HUES48 (cell line): Measurements from ENCODE around the gene GPR158.
A peak's percentile ranks its signal among the peaks of the same experiment; 100 is the strongest.
"Not testable (repeated sequence)": the region's sequence is repeated elsewhere in the genome, so short reads cannot be mapped to it uniquely, and the experiment has no call there.

Experiments used
- H3K27ac ChIP-seq: one replicate; pipeline ENCODE4 v1.7.0; 2013; ENCODE audit warnings: low read depth, low read length, inconsistent platforms
- H3K27me3 ChIP-seq: 2 replicates; pipeline ENCODE4 v1.6.1; 2013; ENCODE audit warnings: mild to moderate bottlenecking, low read length; ENCODE audit not compliant: control insufficient read depth, insufficient read depth
- H3K36me3 ChIP-seq: 2 replicates; pipeline ENCODE4 v1.6.1; 2013; ENCODE audit warnings: low read length; ENCODE audit not compliant: control insufficient read depth, insufficient read depth
- H3K4me1 ChIP-seq: 2 replicates; pipeline ENCODE4 v1.6.1; 2013; ENCODE audit warnings: mild to moderate bottlenecking, low read length; ENCODE audit not compliant: control insufficient read depth, insufficient read depth
- H3K4me3 ChIP-seq: 2 replicates; pipeline ENCODE4 v1.5.1; 2013; ENCODE audit warnings: mild to moderate bottlenecking, low read depth, low read length
- H3K9ac ChIP-seq: 2 replicates; pipeline ENCODE4 v1.6.1; 2013; ENCODE audit warnings: mild to moderate bottlenecking, low read depth, low read length, moderate library complexity
- H3K9me3 ChIP-seq: 2 replicates; pipeline ENCODE4 v1.6.1; 2013; ENCODE audit warnings: low read length; ENCODE audit not compliant: control insufficient read depth, insufficient read depth

The GPR158 gene

GRCh38 chr10:25174461-25175230 is at the start of gene GPR158:
Gene GPR158, plus strand, starts transcription at chr10:25175001. Its CDS starts 420 bp downstream, at chr10:25175421.
- Histone ChIP-seq H3K27me3 (peaks cover 50% of the 10 kb centered on the region), H3K36me3 (no peaks in the 10 kb centered on the region), H3K27ac (peak within 1 kb of the TSS; percentile 37), H3K4me3 (peak within 1 kb of the TSS; percentile 95), H3K9me3 (no peaks in the 10 kb centered on the region), H3K9ac (peak within 1 kb of the TSS; percentile 33; the same call in 1 of the 2 replicates), H3K4me1 (peaks cover 11% of the 10 kb centered on the region)

- no peaks in the 10 kb centered on the region for H3K36me3 ChIP-seq
- no peak overlapping the region for H3K27ac ChIP-seq
- no peak overlapping the region for H3K9ac ChIP-seq
- no peaks in the 10 kb centered on the region for H3K4me1 ChIP-seq
- no peak overlapping the region for H3K4me3 ChIP-seq
- H3K27me3 ChIP-seq = no peaks in the 10 kb centered on the region
- peaks cover 4% of the 10 kb centered on the region; the same call in 1 of the 2 replicates for H3K9me3 ChIP-seq
Measured at GRCh38 chr10:25125201-25125611, 49.6 kb upstream of the GPR158 start.

- no peaks in the 10 kb centered on the region for H3K27me3 ChIP-seq
- H3K27ac ChIP-seq = no peak overlapping the region
- no peaks in the 10 kb centered on the region for H3K4me1 ChIP-seq
- peaks cover 10% of the 10 kb centered on the region; the same call in 1 of the 2 replicates for H3K9me3 ChIP-seq
- H3K36me3 ChIP-seq = no peaks in the 10 kb centered on the region
- no peak overlapping the region for H3K4me3 ChIP-seq
- H3K9ac ChIP-seq = no peak overlapping the region
Measured at GRCh38 chr10:25129592-25129991, 45.2 kb upstream of the GPR158 start.

GRCh38 chr10:25130906-25131305 is 43.9 kb upstream of the GPR158 start:
- Histone ChIP-seq H3K4me1 (no peaks in the 10 kb centered on the region), H3K9ac (no peak overlapping the region), H3K4me3 (no peak overlapping the region), H3K27ac (no peak overlapping the region), H3K36me3 (no peaks in the 10 kb centered on the region), H3K27me3 (no peaks in the 10 kb centered on the region), H3K9me3 (peaks cover 10% of the 10 kb centered on the region; the same call in 1 of the 2 replicates)

- Histone ChIP-seq H3K27ac (no peak overlapping the region), H3K4me3 (no peak overlapping the region), H3K9ac (no peak overlapping the region), H3K9me3 (no peaks in the 10 kb centered on the region), H3K4me1 (no peaks in the 10 kb centered on the region), H3K36me3 (no peaks in the 10 kb centered on the region), H3K27me3 (no peaks in the 10 kb centered on the region)
Measured at GRCh38 chr10:25142116-25142864, 32.5 kb upstream of the GPR158 start.

- Histone ChIP-seq H3K27ac (no peak overlapping the region), H3K4me1 (no peaks in the 10 kb centered on the region), H3K27me3 (no peaks in the 10 kb centered on the region), H3K36me3 (no peaks in the 10 kb centered on the region), H3K9ac (no peak overlapping the region), H3K4me3 (no peak overlapping the region), H3K9me3 (no peaks in the 10 kb centered on the region)
Measured at GRCh38 chr10:25157650-25158049, 17.2 kb upstream of the GPR158 start.

GRCh38 chr10:25159591-25159990 is 15.2 kb upstream of the GPR158 start:
- H3K4me1 ChIP-seq = no peaks in the 10 kb centered on the region
- no peak overlapping the region for H3K9ac ChIP-seq
- H3K9me3 ChIP-seq = no peaks in the 10 kb centered on the region
- H3K36me3 ChIP-seq = no peaks in the 10 kb centered on the region
- no peaks in the 10 kb centered on the region for H3K27me3 ChIP-seq
- no peak overlapping the region for H3K4me3 ChIP-seq
- H3K27ac ChIP-seq = no peak overlapping the region

- H3K9ac ChIP-seq = no peak overlapping the region
- no peak overlapping the region for H3K27ac ChIP-seq
- H3K4me1 ChIP-seq = no peaks in the 10 kb centered on the region
- no peaks in the 10 kb centered on the region for H3K9me3 ChIP-seq
- no peaks in the 10 kb centered on the region for H3K27me3 ChIP-seq
- H3K4me3 ChIP-seq = no peak overlapping the region
- H3K36me3 ChIP-seq = no peaks in the 10 kb centered on the region
Measured at GRCh38 chr10:25162391-25162790, 12.4 kb upstream of the GPR158 start.

- not testable (repeated sequence) for H3K4me3 ChIP-seq, H3K9ac ChIP-seq, H3K36me3 ChIP-seq, H3K27ac ChIP-seq, H3K9me3 ChIP-seq, H3K4me1 ChIP-seq, H3K27me3 ChIP-seq
Measured at GRCh38 chr10:25163464-25163863, 11.3 kb upstream of the GPR158 start.

GRCh38 chr10:25169740-25170139 is 5.1 kb upstream of the GPR158 start:
- Histone ChIP-seq H3K27me3 (peaks cover 12% of the 10 kb centered on the region), H3K4me3 (no peak overlapping the region), H3K36me3 (no peaks in the 10 kb centered on the region), H3K27ac (no peak overlapping the region), H3K9me3 (no peaks in the 10 kb centered on the region), H3K4me1 (peaks cover 6% of the 10 kb centered on the region), H3K9ac (no peak overlapping the region)

- Histone ChIP-seq H3K4me1 (peaks cover 6% of the 10 kb centered on the region), H3K9me3 (no peaks in the 10 kb centered on the region), H3K4me3 (no peak overlapping the region), H3K27me3 (peaks cover 19% of the 10 kb centered on the region), H3K9ac (no peak overlapping the region), H3K36me3 (no peaks in the 10 kb centered on the region), H3K27ac (no peak overlapping the region)
Measured at GRCh38 chr10:25170627-25171026, 4.2 kb upstream of the GPR158 start.
